Thyroid gland (tissue), 4 donors: ENCODE measurements around the gene FBRSL1. TPM values are rescaled to one million over a fixed set of nuclear protein-coding genes. Genes with fewer than 3 reads are reported as not detected.

ENCODE experiments used
- DNase-seq, 2 donors: peaks; one replicate each; pipeline ENCODE4 v3.0.0-alpha.2; 2019
- H3K27ac ChIP-seq, 3 donors: fragments of 200-600 bp; sonication (generic); 1 replicate in 2 of 3; 2 replicates in 1 of 3; pipeline ENCODE4 v1.5.1; 2016 to 2019; ENCODE audit warnings: mild to moderate bottlenecking in 1 of 3, moderate library complexity in 1 of 3
- H3K27me3 ChIP-seq: fragments of 200-600 bp; sonication (generic); one replicate; pipeline ENCODE4 v1.5.1; 2019
- H3K36me3 ChIP-seq, 2 donors: fragments of 200-600 bp; sonication (generic); one replicate each; pipeline ENCODE4 v1.5.1; 2016 to 2019
- H3K4me1 ChIP-seq, 2 donors: fragments of 200-600 bp; sonication (generic); one replicate each; pipeline ENCODE4 v1.5.1; 2017 to 2019
- H3K4me3 ChIP-seq, 3 donors: fragments of 200-600 bp; sonication (generic); replicated peaks in 1 of 3; 1 replicate in 2 of 3; 2 replicates in 1 of 3; pipeline ENCODE4 v1.5.1; 2016; ENCODE audit warnings: mild to moderate bottlenecking in 1 of 3
- H3K9me3 ChIP-seq: fragments of 200-600 bp; sonication (generic); one replicate; pipeline ENCODE4 v1.5.1; 2017
- POLR2A ChIP-seq, 2 donors: fragments of 450-650 bp; IDR thresholded peaks; one replicate each; pipeline ENCODE4 v1.6.1; 2017; ENCODE audit warnings: antibody characterized with exemption in 2 of 2, mild to moderate bottlenecking in 2 of 2, moderate library complexity in 1 of 2
- WGBS, 2 donors: methylation state at CpG; one replicate each; pipeline ENCODE4 v1.1.5; 2017; 5-methylcytosine and 5-hydroxymethylcytosine counted together
- intact Hi-C: fragments of 100-400 bp; cut with DNase I; formaldehyde crosslinking; loops from one replicate; pipeline ENCODE4 v1.15.1; 2023
- total RNA-seq, 4 donors: library from RNA; depleted of rRNA; stranded (reverse); fragments of >200 nt; gene quantifications; one replicate each; pipeline ENCODE4 v1.2.3, GENCODE V29; 2016
- TF ChIP-seq, protein P1 (sequence below), 6 experiments: fragments of 200-600 bp in 3 of 6; fragments of 450-650 bp in 3 of 6; sonication (generic) in 3 of 6; IDR thresholded peaks; one replicate each; pipeline ENCODE4 v1.5.1; 2016 to 2019; ENCODE audit warnings: antibody characterized with exemption in 6 of 6, mild to moderate bottlenecking in 2 of 6, inconsistent platforms in 1 of 6, moderate library complexity in 1 of 6

FBRSL1 gene
- total RNA-seq, 4 donors from 2014 or later, result 9.2 to 19.7 (median 12.0) TPM

DNA sequence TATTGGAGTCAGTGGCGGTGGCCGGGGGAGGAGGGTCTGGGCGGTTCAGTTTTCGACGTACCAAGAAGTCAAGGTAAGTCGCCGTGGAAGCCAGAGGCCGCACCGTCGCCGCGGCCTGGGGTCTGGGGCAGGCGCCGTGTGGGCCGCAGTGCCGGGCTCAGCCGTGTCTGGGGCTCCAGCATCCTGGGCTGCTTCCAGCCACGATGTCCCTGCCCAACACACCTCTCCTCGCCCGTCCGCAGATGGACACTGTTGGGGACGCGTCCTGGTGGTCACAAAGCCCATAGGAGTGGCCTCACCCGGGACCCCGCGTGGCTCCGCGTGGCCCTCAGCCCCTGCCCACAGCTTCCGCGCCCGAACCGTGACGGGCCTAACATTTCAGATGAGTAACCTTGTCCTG is 59.1 kb downstream of the FBRSL1 start:
- 99% methylated on average over 33 of the region's 33 CpGs for WGBS, 2 donors
- TF ChIP-seq, protein P1, sequence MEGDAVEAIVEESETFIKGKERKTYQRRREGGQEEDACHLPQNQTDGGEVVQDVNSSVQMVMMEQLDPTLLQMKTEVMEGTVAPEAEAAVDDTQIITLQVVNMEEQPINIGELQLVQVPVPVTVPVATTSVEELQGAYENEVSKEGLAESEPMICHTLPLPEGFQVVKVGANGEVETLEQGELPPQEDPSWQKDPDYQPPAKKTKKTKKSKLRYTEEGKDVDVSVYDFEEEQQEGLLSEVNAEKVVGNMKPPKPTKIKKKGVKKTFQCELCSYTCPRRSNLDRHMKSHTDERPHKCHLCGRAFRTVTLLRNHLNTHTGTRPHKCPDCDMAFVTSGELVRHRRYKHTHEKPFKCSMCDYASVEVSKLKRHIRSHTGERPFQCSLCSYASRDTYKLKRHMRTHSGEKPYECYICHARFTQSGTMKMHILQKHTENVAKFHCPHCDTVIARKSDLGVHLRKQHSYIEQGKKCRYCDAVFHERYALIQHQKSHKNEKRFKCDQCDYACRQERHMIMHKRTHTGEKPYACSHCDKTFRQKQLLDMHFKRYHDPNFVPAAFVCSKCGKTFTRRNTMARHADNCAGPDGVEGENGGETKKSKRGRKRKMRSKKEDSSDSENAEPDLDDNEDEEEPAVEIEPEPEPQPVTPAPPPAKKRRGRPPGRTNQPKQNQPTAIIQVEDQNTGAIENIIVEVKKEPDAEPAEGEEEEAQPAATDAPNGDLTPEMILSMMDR (IDR thresholded peaks at IDR 0.05), result no peak
- H3K27me3 ChIP-seq, result no peaks in the 10 kb centered on the region
- H3K36me3 ChIP-seq, result peaks cover 0 to 4% of the 10 kb centered on the region in 2 donors
- DNase-seq, result no peak
- H3K4me3 ChIP-seq, result no peak overlapping the region
- H3K27ac ChIP-seq, result no peak overlapping the region
- no peaks in the 10 kb centered on the region for H3K4me1 ChIP-seq
- no peaks in the 10 kb centered on the region for H3K9me3 ChIP-seq
- intact Hi-C loops, result no loop called here

DNA sequence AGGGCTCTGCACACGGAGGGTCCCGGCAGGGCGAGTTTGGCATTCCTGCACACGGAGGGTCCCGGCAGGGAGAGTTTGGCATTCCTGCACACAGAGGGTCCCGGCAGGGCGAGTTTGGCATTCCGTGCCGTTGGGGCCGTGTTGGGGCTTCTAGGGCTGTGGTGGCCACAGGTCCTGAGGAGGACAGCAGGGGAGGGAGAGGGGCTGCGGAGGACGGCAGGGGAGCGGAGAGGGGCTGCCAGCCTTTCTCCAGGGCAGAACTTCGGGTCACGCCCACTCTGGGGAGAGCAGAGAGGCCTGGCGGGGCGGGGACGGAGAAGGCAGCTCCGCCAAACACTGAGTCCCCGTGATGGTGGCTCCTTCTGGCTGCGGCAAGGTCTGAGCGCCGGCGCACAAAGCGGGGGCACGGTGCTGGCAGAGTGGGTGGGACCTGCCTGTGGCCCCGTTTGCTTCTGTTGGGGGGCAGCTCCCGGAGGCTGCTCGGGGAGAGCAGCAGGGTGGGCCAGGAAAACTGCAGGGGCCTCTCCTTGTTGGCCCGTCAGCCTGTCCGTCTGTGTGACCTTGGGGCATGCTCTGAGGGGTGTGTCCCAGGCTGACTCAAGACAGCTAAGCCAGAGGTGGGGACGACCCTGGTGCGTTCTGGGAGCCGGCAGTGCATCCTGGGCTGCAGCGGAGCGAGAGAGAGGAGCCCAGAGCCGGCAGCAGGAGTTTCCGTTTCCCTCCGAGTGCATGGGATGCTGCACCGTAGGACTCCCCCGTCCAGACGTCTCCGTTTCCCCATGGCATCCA is 60.3 kb downstream of the FBRSL1 start:
- H3K27me3 ChIP-seq, result no peaks in the 10 kb centered on the region
- WGBS, 2 donors, result 76 to 77% methylated on average over 24 to 39 of the region's 43 CpGs
- DNase-seq, result no peak
- intact Hi-C loops, result no loop called here
- H3K36me3 ChIP-seq, result peaks cover 0 to 4% of the 10 kb centered on the region in 2 donors
- TF ChIP-seq POLR2A (IDR thresholded peaks at IDR 0.05), result no peak
- TF ChIP-seq, protein P1 (IDR thresholded peaks at IDR 0.05), result no peak
- H3K9me3 ChIP-seq, result no peaks in the 10 kb centered on the region
- H3K4me1 ChIP-seq, result no peaks in the 10 kb centered on the region
- no peak overlapping the region for H3K27ac ChIP-seq
- H3K4me3 ChIP-seq, result no peak overlapping the region

DNA sequence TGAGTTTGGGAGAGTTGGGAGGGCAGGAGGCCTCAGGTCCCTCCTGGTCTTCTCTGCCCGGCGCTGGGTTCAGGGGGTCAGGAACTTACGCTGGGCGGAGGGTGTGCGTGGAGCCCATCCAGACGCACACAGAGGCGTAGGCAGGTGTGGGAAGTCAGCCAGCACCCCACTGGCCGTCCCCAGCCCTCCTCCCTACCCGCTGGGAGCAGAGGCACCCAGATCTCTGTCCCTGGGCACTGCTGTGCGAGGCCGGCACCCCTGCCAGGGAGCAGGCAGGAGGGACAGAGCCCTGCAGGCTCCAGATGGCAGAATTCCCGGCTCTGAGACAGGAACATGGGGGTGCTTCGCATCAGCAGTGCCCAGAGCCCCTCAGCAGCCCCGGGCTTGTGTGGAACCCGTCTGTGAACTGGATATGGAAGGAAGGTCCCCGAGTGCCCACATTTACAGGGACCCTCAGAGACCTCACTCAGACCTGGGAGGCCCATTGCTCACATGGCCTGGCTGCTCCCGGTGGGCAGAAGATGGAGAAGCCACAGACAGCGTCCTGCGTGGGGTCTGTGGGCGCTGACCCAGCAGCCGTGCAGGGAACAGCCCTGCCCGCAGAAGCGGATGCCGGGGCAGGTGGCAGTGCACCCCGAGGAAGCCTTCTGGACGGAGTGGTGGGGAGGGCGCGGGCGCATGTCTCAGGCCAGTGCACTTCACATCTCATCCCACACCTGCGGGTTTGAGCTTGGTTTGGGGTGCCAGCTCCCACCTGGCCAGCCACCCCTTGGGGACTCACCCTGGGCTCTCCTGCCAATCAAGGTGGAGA is 61.1 kb downstream of the FBRSL1 start:
- Histone ChIP-seq H3K27ac (no peak overlapping the region), H3K9me3 (no peaks in the 10 kb centered on the region), H3K4me1 (no peaks in the 10 kb centered on the region), H3K4me3 (no peak overlapping the region), H3K27me3 (no peaks in the 10 kb centered on the region), H3K36me3 (peaks cover 0 to 4% of the 10 kb centered on the region in 2 donors)
- intact Hi-C loops, result no loop called here
- TF ChIP-seq POLR2A (IDR thresholded peaks at IDR 0.05), result no peak
- TF ChIP-seq, protein P1 (IDR thresholded peaks at IDR 0.05), result no peak
- DNase-seq, result no peak
- WGBS, 2 donors, result 91 to 94% methylated on average over 10 to 18 of the region's 30 CpGs

DNA sequence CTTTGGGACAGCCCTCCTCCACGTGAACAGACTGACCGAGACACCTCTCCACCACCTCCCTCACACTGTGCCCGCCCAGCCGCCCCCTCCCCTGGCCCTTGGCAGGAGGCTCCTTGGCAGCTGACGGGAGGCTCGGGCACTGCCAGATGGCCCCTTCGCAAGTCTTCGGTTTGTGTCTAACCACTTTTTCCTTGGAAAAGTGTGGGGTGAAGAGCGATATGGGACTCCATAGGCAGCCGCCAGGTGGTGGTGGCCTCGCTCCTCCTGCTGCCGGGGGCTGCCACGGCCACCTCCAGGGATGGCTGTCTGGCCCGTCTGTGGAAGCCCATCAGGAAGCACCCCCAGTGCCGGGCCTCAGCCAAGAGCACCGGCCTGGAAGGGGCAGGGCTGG is 61.7 kb downstream of the FBRSL1 start:
- no peak overlapping the region for H3K27ac ChIP-seq
- TF ChIP-seq, protein P1 (IDR thresholded peaks at IDR 0.05), result no peak
- no peak for TF ChIP-seq POLR2A (IDR thresholded peaks at IDR 0.05)
- peaks cover 0 to 4% of the 10 kb centered on the region in 2 donors for H3K36me3 ChIP-seq
- H3K27me3 ChIP-seq, result no peaks in the 10 kb centered on the region
- H3K9me3 ChIP-seq, result no peaks in the 10 kb centered on the region
- no peak overlapping the region for H3K4me3 ChIP-seq
- no peak for DNase-seq
- intact Hi-C loops, result no loop called here
- 93 to 98% methylated on average over 15 to 16 of the region's 16 CpGs for whole genome bisulfite sequencing, 2 donors
- H3K4me1 ChIP-seq, result no peaks in the 10 kb centered on the region
